ENCODE measurements around the gene LDLR.
"Not testable (repeated sequence)": the region's sequence is repeated elsewhere in the genome, so short reads cannot be mapped to it uniquely, and the experiment has no call there.

The LDLR gene

GRCh38 chr19:11176466-11177193 lies 87.4 kb downstream of the LDLR start:
- no peak for DNase-seq

GRCh38 chr19:11177592-11177991 lies 88.3 kb downstream of the LDLR start:
- no peak for DNase-seq

GRCh38 chr19:11179145-11179465 lies 89.8 kb downstream of the LDLR start:
- not testable (repeated sequence) for DNase-seq

DNA sequence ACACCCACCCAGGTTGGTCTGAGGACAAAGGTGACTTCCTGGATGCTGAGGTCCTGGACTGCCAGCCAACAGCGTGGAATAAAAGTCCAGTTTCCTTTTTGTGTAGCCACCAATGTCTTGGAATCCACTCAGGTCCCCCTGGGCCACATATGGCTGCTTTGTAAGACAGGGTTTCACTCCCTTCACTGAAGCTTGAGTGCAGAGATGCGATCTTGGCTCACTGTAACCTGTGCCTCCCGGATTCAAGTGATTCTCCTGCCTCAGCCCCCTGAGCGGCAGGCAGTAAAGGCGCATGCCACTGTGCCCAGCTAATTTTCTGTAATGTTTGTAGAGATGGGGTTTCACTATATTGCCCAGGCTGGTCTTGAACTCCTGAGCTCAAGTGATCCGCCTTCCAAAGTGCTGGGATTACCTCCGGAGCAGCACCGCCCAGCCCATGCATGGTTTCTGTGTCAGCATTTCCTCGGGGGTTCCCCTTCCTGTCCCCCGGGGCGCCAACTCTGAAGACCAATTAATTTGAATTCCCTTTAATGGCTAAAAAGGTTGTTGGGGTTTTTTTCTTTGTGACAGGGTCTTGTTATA lies 90.5 kb downstream of the LDLR start:
- DNase-seq: no peak

GRCh38 chr19:11180346-11180745 lies 91.1 kb downstream of the LDLR start:
- DNase-seq: no peak

- not testable (repeated sequence) for DNase-seq
Observed at GRCh38 chr19:11180975-11181374, 91.7 kb downstream of the LDLR start.

- DNase-seq: no peak
Observed at GRCh38 chr19:11181488-11181887, 92.2 kb downstream of the LDLR start.

Data from hematopoietic multipotent progenitor cell treated with erythropoietin and hydrocortisone succinate and interleukin-3 and kit ligand, for 8 days (in vitro differentiated cells).